LoVo (cell line): ENCODE measurements around the gene HNRNPR.
"Not testable (repeated sequence)": the region's sequence is repeated elsewhere in the genome, so short reads cannot be mapped to it uniquely, and the experiment has no call there.

Experiments used
- DNase-seq: peaks from one replicate; pipeline ENCODE4 v3.0.0-alpha.2; 2016; ENCODE audit warnings: low spot score

HNRNPR gene

DNA sequence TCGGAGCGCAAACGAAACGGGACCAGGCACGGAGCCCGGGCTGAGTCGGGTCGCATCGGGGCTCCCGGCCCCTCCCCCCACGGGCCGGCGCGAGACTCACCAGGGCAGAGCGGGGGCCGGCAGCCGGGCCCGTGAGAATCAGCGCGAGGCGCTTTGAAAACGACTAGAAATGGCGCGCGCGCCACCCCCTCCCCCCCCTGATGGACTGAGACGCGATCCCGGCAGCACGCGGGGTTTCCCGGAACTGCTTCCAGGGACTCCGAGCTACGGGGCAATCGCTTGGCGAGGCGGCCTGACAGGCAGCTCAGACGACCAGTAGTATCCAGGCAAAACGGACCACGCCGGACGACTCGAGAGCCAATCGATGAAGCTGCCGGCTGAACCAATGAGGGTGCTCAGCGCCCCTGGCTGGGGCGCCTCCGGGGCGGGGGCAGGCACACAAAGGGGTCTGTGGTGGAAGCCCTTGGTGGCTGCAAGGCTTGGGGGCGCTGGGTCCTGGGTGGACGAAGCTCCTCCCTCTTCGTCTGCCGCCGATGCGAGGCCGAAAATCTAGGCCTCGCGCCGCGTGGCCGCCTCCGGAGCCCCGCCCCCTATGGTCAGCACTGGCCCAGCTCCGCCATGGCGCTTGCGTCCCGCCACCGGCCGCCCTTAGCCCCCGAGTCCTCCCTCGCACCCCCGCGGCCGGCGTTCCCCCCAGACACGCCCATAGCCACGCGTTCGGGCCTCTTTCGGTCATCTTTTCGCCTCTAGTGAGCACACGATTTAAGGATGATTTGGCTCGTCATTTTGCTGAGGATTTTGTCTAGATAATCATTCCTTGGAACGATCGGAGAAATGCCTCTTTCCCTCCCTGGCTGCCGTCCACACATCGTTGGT, at the start of gene HNRNPR:
Gene HNRNPR, minus strand, starts transcription at position 174 of the 876 bp plus-strand sequence. CDS start 3,276 bp downstream, outside the sequence.
- DNase-seq = peak; percentile 100

DNA sequence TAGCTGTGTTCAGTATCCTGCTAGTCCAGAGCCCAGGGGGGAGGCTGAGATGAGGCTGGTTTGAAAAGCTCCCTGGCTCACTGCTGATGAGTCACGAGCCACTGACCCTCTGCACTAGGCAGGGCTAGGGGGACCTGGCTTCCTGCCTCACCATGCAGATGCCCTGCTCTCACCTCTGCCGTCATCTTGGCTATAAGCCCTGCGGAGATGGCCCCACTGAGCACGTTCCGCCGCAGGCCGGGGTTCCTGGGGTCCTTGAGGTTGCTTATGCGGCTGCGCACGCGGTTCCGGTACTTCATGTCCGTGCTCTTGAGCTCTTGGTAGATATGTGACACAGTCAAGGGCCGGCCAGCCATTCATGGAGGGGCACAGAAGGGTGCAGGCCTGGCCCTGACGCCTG, 49.6 kb upstream of the HNRNPR start:
- DNase-seq = no peak

DNA sequence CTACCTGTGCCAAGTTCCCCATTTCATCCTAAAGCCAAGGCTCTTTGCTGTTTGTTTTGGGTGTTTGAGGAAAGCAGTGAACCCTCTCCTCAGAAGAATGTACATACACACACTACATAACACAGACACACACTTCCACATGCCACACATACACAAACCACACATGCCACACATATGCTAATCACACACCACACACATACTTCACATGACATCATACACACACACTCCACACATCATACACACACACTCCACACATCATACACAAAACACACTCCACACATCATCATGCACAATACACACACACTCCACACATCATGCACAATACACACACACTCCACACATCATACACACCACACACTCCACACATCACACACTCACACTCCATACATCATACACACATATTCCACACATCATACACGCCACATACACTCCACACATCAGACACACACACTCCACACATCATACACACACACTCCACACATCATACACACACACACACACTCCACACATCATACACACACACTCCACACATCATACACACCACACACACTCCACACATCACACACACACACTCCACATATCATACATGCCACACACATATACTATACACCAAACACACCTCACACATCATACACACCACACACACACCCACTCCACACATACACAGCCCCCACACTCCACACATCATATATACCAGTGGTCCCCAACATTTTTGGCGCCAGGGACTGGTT, 48.2 kb upstream of the HNRNPR start:
- DNase-seq = no peak

DNA sequence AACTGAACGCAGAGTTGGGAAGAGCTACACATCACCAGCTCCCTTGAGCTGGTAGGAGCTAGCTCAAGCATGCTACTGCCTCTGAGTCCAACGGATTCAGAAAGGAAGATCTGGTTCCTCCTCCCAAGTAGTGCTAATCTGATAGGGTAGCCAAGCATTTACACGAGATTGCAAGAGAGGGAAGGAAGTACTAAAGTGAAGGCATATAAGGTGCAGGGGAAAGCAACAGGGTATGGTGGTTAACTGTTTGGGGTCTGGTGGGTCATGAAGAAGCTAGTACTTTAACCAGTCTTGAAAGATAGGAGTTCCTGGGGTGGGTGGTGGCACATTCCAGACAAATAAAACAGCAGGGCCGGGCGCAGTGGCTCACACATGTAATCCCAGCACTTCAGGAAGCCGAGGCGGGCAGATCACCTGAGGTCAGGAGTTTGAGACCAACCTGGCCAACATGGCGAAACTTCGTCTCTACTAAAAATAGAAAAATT, 45.8 kb upstream of the HNRNPR start:
- DNase-seq = no peak

DNA sequence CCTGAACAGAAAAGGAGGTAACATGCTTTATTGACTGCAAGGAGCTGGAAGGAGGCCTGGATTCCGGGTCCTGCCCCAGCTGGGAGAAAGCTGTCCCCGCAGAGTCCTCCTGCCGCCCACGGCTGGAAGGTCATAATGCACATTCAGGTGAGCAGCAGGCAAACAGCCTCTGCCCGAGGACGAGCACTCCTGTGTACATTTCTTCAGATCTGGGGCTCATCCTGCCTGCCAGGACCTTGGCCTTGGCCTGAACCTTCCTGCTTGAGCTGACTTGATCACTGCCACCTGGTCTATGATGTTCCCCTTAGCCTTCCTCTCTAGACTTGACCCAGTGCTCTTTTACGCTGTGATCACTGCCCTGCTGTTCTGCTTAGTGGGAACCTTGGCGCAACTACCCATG, 43.4 kb upstream of the HNRNPR start:
- DNase-seq = no peak

DNA sequence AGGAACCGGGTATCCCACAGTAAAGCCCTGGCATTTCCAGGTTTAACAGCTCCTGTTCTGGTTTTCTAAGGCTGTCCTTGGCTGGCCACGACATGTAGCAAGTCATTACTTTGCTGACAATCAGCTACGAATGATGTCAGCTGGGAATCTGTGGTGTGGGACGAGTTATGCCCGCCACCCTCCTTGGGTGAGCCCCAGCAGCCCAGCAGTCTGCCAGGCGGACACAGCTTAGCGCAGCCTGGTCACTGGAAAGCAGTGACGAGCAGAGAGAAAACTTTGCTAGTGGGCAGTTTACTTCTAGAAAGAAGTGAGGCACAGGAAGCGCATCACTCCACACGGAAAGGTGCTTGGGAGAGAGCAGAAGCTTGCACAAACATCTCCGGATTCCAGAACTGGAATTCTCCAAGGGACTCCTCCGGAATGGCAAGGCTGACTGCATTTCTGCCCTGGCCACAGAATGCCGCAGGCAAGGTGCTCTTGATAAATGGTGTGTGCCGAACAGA, 41.1 kb upstream of the HNRNPR start:
- DNase-seq = no peak

DNA sequence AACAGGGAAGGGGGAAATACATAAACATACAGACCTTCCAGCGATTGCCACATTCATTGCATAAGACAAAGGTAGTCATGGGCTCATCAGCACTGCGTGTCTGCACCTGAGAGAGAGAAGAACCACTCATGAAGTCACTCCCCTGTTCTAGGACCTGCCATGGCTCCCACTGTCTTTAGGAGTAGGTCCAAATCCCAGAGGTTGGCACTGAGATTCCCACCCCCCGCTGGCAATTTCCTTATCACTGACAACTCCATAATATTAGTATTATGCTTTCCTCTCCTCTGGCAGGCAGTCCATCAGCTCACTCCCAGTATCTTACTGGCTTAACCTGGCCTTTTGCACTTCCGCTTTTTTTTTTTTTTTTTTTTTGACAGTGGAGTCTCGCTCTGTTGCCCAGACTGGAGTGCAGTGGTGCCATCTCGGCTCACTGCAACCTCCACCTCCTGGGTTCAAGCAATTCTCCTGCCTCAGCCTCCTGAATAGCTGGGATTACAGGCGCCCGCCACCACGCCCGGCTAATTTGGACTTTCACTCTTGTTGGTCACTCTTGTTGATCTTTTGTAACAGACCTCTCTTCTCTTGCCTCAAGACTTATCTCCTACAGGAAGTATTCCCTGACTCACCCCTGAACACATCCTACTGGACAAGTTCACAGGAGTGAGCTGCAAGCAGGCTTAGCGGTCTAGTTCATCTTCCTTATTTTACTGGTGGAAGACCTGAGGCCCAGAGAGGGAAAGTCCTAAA, 40.4 kb upstream of the HNRNPR start:
- no peak for DNase-seq

DNA sequence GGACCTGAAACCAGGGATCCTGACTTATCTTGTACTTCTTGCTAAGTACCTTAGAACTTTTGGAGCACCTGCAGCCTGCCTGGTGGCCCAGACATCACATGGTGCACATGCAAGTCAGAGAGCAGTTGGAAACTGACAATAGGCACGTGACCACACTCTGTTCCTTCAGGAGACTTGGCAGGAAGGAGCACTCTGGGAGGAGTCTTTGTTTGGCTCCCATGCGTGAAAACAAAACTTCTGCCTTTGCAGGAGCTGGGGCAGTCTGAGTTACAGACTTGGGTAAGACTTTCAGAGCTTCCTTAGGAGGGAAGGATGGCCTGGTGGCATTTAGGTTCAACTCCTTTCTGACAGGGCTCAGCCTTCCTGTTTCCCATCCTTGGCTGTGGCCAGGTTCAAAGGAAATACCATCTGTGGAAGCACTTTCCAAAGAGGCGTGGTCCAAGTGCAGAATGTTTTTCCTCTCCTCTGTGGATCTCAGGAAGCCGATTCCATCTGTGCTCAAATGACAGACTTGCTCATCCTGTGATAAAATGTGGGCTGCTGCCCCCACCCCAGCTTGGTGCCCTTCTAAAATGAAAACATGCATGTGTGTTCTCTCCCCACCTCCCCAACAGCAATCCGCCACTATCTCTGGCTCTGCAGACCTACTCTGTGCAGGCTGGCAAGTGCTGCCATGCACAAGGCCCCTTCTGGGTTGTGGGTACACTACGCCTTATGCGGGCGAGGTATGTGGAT, 39.7 kb upstream of the HNRNPR start:
- DNase-seq = no peak

DNA sequence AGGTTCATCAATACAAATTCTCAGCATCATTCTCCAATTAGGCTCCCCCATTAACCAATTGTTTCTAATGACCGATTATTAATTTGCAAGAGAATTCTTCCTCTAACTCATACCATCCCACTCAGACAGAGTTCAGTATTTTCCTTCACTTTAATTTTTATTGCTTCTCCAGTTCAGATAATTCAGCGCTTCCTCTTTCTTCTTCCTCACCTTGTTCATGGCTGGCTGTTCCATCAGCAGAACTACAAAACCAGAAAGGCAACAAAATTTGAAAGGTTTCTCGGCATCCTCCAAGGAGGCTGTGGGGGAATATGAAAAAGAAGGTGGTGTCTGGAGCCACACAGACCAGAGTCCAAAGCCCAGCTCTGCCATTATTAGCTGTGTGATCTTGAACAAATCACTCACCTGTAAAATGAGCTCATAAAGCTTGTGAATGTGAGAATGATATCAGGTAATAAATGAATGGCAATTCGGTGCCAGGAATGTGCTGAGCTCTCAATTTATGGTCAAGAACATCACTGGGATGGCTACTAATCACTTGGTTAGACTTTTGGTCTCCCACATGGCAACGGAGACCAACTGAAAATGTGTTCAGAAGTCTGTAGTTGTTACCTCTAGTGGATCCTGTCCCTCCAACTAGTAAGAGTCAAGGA, 37.3 kb upstream of the HNRNPR start:
- DNase-seq = no peak

DNA sequence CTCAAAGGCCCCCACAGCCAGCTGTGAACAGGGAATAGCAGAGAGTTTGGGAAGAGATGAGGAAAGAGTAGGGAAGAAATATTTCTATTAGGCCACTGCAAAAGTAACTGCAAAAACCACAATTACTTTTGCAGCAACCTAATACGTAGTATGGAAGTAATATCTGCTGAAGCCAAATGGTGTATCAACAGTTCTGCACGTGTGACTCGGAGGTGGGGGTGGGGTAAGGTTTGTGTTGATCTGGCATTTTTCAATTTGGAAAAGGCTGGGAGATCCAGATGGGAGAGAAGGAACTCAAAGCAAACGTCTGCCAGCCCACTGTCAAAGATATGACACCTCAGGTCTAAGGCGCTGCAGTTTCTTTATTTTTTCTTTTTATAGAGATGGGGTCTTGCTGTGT, 36.6 kb upstream of the HNRNPR start:
- DNase-seq = no peak

DNA sequence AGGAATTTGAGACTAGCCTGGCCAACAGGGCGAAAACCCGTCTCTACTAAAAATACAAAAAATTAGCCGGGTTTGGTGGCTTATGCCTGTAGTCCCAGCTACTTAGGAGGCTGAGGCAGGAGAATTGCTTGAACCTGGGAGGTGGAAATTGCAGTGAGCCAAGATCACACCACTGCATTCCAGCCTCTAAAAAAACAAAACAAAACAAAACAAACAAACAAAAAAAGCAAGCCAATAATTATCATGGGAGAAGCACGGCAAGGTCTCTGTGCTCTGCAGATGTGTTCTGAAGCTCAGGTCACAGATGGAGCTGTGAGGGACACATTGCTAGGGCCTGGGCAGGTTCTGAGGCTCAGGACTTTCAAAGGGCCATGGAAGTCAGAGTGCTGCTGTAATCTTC, 36.2 kb upstream of the HNRNPR start:
- DNase-seq = not testable (repeated sequence)

DNA sequence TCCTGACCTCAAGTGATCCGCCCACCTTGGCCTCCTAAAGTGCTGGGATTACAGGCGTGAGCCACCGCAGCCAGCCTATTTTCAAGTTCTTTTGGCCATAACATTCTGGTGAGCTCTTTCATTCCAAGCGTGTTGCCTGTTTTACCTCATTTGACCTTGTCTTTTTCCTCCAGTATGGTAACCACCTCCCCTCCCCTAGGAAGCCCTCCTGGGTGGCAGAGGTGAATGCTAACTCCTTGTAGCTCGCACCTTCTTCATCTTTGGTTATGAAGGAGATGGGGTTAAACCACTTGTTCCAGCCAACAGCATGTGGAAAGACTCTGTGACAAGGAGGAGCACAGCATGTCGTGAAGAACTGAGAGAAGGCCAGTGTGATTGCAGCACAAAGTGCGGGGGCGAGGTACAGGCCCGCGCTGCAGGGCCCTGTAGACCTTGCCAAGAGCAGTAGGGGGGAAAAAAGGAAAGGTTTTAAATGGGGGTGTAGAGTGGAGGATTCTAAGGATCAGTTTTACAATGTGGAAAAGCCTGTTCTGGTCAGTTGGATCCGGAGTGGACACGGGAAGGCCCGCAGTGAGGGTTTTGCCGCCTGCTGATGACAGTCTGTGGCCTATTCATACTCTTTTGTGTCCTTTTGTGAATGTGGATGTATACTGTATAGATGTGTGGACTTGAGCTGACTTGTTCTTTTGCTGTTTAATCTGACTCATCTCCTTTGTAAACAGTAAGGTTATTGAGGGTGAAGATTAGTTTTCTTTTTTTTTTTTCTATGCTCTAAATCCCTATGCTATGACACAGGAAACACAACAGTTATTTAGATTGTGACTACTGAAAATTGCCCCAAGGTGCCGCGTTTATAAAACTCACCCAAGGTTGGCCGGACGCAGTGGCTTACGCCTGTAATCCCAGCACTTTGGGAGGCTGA, 33.1 kb upstream of the HNRNPR start:
- DNase-seq = peak; percentile 88

DNA sequence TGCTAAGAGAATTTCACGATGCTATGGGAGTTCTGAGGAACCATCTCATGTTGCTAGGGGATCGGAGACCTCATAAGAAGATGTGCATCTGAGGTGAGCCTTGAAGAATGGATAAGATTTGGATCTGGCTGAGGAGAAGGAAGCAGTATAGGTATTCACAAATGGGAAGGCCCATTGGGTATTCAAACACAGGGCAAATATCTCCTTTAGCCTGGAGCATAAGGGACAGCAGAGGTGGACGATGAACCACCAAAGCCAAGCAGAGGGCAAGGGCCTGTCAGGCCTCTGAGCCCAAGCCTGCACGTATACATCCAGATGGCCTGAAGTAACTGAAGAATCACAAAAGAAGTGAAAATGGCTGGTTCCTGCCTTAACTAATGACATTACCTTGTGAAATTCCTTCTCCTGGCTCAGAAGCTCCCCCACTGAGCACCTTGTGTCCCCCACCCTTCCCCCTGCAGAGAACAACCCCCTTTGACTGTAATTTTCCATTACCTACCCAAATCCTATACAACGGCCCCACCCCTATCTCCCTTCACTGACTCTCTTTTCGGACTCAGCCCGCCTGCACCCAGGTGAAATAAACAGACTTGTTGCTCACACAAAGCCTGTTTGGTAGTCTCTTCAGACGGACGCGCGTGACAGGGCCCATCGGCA, 30.1 kb upstream of the HNRNPR start:
- DNase-seq = not testable (repeated sequence)

DNA sequence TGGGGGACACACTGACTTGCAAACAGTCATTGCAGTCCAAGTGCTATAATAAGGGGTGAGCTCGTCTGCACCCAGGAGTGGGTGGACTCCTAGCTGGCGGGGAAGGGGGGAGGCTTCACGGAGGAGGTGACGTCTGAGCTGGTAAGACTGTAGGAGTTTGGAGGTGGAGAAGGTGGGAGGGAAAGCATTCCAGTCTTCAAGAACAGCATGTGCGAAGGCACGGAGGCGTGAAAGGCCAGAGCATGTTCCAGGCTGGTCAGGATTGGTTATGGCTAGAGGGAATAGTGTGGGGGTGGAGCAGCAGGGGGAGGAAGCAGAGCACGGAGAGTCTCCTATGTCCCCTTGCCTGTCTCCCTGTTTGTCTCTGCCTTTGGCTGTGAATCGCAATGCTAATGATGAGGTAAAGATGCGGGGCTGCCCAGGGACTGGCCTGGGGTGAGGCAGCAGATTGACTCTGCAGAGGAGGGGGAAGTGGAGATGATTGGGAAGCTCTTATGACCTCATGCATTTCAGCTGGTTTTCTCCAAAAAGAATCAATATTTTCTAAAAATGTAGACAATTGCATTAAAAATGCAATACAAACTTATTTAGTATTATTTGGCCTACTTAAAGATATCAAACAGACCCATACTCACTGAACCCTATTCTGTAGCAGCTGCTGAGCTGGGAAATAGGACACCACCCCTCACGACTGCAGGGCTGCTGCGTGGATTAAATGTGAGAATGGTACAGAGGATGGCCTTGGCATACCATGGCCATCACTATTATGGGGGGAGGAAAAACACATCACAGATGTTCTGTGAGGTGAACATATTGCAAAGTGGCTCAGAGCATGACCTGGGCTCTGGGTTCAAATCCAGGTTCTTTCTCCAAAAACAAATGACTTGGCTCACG, 28.1 kb upstream of the HNRNPR start:
- DNase-seq = no peak

DNA sequence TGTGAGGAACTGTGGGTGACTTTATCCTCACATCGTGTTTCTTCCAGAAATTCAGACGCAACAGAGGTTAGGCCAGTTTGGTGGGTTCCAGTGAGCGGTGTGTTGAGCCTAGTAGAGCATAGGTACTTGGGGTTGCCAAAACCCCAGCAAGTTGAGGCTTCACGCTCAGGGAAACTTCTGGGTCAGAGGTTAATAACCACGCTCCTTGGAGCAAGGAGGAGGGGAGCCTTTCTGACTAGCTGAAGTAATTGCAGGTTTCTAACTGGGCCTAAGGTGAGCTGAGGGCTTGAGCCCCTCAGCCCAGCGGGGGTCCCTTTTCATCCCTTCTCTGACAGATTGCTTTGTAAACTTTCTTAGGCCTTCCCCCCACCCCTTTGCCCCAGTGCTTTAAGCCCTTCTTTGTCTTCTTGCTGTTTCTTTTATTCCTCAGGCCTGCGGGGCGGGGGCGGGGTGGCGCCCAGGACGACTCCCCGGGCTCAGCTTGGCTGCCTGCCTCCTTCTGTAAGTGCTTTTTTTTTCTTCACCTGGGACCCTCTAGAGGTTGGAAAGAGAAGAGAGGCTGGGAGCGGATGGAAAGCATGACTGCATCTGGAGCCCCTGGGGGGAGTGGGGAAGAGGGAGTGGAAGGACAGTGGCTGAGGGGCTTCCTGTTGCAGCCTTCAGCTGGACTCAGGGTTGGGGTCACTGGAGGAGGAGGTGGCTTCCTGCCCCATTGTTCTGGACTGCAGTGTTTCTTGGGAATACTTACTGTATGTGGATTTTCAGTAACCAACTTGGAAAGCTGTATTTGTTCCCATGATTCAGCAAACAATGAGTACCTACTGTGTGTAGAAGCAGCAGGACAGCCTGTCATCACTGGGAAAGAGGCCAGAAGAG, 26.9 kb upstream of the HNRNPR start:
- no peak for DNase-seq

DNA sequence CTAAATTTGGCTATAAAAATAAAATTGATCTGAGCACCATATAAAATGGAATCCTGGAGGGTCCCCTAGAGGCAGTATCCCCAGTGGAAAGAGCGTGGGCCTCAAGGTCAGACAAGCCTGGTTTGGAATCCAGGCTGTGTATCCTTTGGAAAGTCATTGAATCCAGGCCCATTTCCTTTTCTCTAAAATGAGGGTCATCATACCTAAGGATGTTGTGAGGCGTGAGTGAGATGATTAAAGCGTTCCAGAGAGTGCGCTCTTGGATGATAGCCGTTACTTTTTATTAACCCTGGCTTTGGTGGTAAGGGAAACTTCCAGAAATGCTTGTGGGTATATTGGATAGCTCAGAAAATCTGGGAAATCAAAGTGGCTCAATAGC, 26.2 kb upstream of the HNRNPR start:
- no peak for DNase-seq

DNA sequence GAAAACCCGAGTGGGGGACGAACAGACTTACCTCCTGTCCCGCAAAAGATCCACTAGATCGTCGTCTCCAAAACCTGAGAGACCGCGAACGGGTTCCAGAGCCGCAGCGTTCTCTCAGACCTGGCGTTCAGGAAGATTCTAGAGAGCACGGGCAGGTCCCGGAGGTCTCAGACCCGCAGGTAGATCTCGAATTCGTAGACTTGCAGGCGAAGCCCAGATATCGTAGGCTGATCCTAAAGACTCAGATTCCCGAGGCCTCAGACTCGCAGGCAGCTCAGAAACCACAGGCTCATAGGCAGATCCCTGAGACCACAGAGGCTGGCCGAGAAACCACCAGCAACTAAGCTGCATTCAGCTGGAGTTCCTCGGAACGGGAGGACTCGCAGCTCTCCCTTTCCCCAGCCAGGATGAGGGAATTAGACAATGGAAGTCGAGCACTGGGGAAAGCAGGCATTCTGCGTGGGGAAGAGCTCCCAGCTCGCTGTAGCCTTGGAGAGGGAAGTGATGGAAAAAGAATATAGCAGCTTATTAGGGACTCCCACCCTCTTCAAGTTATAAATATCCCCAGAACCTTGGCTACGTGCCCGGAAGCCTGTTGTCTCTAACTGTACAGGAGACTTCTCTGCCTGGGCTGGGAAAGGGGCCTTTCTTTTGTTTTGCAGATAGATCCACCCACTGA, 25.4 kb upstream of the HNRNPR start, which contains the start of gene ZNF436:
Gene ZNF436, minus strand, starts transcription at position 502 of the 679 bp plus-strand sequence. CDS start 1,831 bp downstream, outside the sequence.
- DNase-seq = peak; percentile 57
